CD4-positive, alpha-beta T cell (primary cell): ENCODE measurements around the gene CLCN6. TPM values are rescaled to one million over a fixed set of nuclear protein-coding genes. Genes with fewer than 3 reads are reported as not detected.

Experiments used
- ATAC-seq: fragments of 200-7000 bp; cut with Tn5 transposase; one replicate; pipeline ENCODE4 v1.10.0; 2022; ENCODE audit warnings: mild to moderate bottlenecking; ENCODE audit not compliant: poor library complexity
- CTCF ChIA-PET: fragments of 350-600 bp; sonication (Branson Sonifier 250); formaldehyde crosslinking; loops from one replicate; lab custom pipeline; 2021; ENCODE audit warnings: antibody characterized with exemption, inconsistent platforms; lab: Charles Lee
- POLR2A ChIA-PET: fragments of 350-600 bp; sonication (Branson Sonifier 250); formaldehyde crosslinking; loops from one replicate; lab custom pipeline; 2021; ENCODE audit warnings: antibody characterized with exemption, inconsistent platforms; lab: Charles Lee
- DNase-seq, 14 experiments: peaks; one replicate each; pipeline ENCODE4 v3.0.0-alpha.2; 2013 to 2020; ENCODE audit warnings: mixed read lengths in 2 of 14
- H3K27ac ChIP-seq, 2 donors: one replicate each; pipeline versions ENCODE4 v1.5.1 to v1.7.0; 2013; ENCODE audit warnings: low read length in 2 of 2, low read depth in 1 of 2, mild to moderate bottlenecking in 1 of 2
- H3K27me3 ChIP-seq, 2 experiments: 1 replicate in 1 of 2; 2 replicates in 1 of 2; pipeline versions ENCODE4 v1.6.1 to v1.7.0; 2013; ENCODE audit warnings: low read length in 2 of 2, control low read depth in 1 of 2, mild to moderate bottlenecking in 1 of 2, moderate library complexity in 1 of 2; ENCODE audit not compliant: insufficient read depth in 2 of 2, control insufficient read depth in 1 of 2
- H3K36me3 ChIP-seq: one replicate; pipeline ENCODE4 v1.6.1; 2013; ENCODE audit warnings: low read length, control low read depth; ENCODE audit not compliant: insufficient read depth
- H3K4me1 ChIP-seq: one replicate; pipeline ENCODE4 v1.6.1; 2013; ENCODE audit warnings: low read length, control low read depth; ENCODE audit not compliant: insufficient read depth
- H3K4me3 ChIP-seq: one replicate; pipeline ENCODE4 v1.5.1; 2013; ENCODE audit warnings: mild to moderate bottlenecking, low read length, moderate library complexity
- H3K9me3 ChIP-seq, 2 experiments: 1 replicate in 1 of 2; 2 replicates in 1 of 2; pipeline versions ENCODE4 v1.6.1 to v1.7.0; 2013; ENCODE audit warnings: low read length in 2 of 2, mild to moderate bottlenecking in 2 of 2, control low read depth in 1 of 2, moderate library complexity in 1 of 2; ENCODE audit not compliant: control insufficient read depth in 1 of 2, insufficient read depth in 1 of 2
- H3K27ac Mint-ChIP-seq: one replicate; pipeline ENCODE4 v1.8.0; 2020; ENCODE audit warnings: mixed read lengths
- H3K27me3 Mint-ChIP-seq: one replicate; pipeline ENCODE4 v1.8.0; 2021; ENCODE audit warnings: mixed read lengths
- H3K36me3 Mint-ChIP-seq: one replicate; pipeline ENCODE4 v1.8.0; 2021; ENCODE audit warnings: low read depth, mixed read lengths
- H3K4me1 Mint-ChIP-seq: one replicate; pipeline ENCODE4 v1.8.0; 2021; ENCODE audit warnings: low read depth, mixed read lengths
- H3K4me3 Mint-ChIP-seq: one replicate; pipeline ENCODE4 v1.8.0; 2020; ENCODE audit warnings: mild to moderate bottlenecking, mixed read lengths
- H3K9me3 Mint-ChIP-seq: one replicate; pipeline ENCODE4 v1.8.0; 2020; ENCODE audit warnings: mixed read lengths
- CTCF ChIP-seq: fragments of 200-600 bp; IDR thresholded peaks from one replicate; pipeline ENCODE4 v1.8.0; 2022; ENCODE audit warnings: antibody characterized with exemption, mild to moderate bottlenecking
- intact Hi-C, 2 experiments: fragments of 100-400 bp; cut with DNase I in 1 of 2; cut with micrococcal nuclease in 1 of 2; formaldehyde crosslinking; loops; one replicate each; pipeline versions ENCODE4 v1.15.1 to v1.9.0; 2023 to 2025; cut with DNase I, micrococcal nuclease
- total RNA-seq, 174 experiments: library from RNA in 2 of 174; stranded (reverse) in 2 of 174; gene quantifications; one replicate each; pipeline ENCODE4 v1.2.3 and lab custom pipeline; 2021 to 2026

Gene CLCN6
- total RNA-seq, 2 experiments from 2014 or later = 10.9 to 11.2 TPM

- Mint-ChIP-seq H3K9me3 (no peaks in the 10 kb centered on the region), H3K27me3 (peaks cover 11% of the 10 kb centered on the region), H3K27ac (no peak within 1 kb of the TSS), H3K36me3 (peaks cover 14% of the 10 kb centered on the region), H3K4me3 (no peak within 1 kb of the TSS), H3K4me1 (peaks cover 3% of the 10 kb centered on the region)
- Histone ChIP-seq H3K9me3 (no peaks in the 10 kb centered on the region), H3K4me3 (no peak within 1 kb of the TSS), H3K4me1 (no peaks in the 10 kb centered on the region), H3K27ac (no peak within 1 kb of the TSS), H3K27me3 (peaks cover 0 to 10% of the 10 kb centered on the region in 2 experiments), H3K36me3 (peaks cover 6% of the 10 kb centered on the region)
- ChIA-PET POLR2A (no interaction called here), CTCF (interaction anchor here (0.5 kb wide), 1 partner anchor 25 kb away, joined by 3 read pairs; no protein-coding TSS in a partner anchor)
- no peak for DNase-seq
- TF ChIP-seq CTCF = no peak
- ATAC-seq = no peak
- intact Hi-C loops = no loop called here
These were observed 41.8 kb downstream of the CLCN6 start, which contains the start of gene NPPA for GRCh38 chr1:11847667-11848372. Gene NPPA (minus strand): TSS chr1:11847783. CDS start chr1:11847684, 99 bp downstream.

- no peak overlapping the region for H3K27ac ChIP-seq
- H3K4me1 Mint-ChIP-seq = peaks cover 3% of the 10 kb centered on the region
- H3K4me3 Mint-ChIP-seq = no peak overlapping the region
- CTCF ChIA-PET = no interaction called here
- no peaks in the 10 kb centered on the region for H3K9me3 Mint-ChIP-seq
- H3K27ac Mint-ChIP-seq = no peak overlapping the region
- no peaks in the 10 kb centered on the region for H3K9me3 ChIP-seq
- intact Hi-C loops = no loop called here
- peaks cover 0 to 13% of the 10 kb centered on the region in 2 experiments for H3K27me3 ChIP-seq
- H3K4me3 ChIP-seq = no peak overlapping the region
- H3K36me3 ChIP-seq = peaks cover 6% of the 10 kb centered on the region
- TF ChIP-seq CTCF = no peak
- ATAC-seq (no peak), DNase-seq (no peak)
- POLR2A ChIA-PET = no interaction called here
- peaks cover 11% of the 10 kb centered on the region for H3K36me3 Mint-ChIP-seq
- H3K27me3 Mint-ChIP-seq = peaks cover 16% of the 10 kb centered on the region
- no peaks in the 10 kb centered on the region for H3K4me1 ChIP-seq
These were observed 42.3 kb downstream of the CLCN6 start for GRCh38 chr1:11848373-11848700.

GRCh38 chr1:11850156-11850555 is 44.2 kb downstream of the CLCN6 start:
- no peaks in the 10 kb centered on the region for H3K9me3 ChIP-seq
- intact Hi-C loops = no loop called here
- ChIA-PET CTCF (interaction anchor here (1.2 kb wide), 1 partner anchor 10 kb away, joined by 3 read pairs; no protein-coding TSS in a partner anchor), POLR2A (no interaction called here)
- TF ChIP-seq CTCF = no peak
- Mint-ChIP-seq H3K27me3 (peaks cover 28% of the 10 kb centered on the region), H3K4me1 (peaks cover 3% of the 10 kb centered on the region), H3K36me3 (peaks cover 4% of the 10 kb centered on the region), H3K4me3 (no peak overlapping the region), H3K27ac (no peak overlapping the region), H3K9me3 (no peaks in the 10 kb centered on the region)
- DNase-seq (no peak), ATAC-seq (no peak)
- H3K27me3 ChIP-seq = peaks cover 6 to 22% of the 10 kb centered on the region in 2 experiments
- no peaks in the 10 kb centered on the region for H3K4me1 ChIP-seq
- H3K27ac ChIP-seq = no peak overlapping the region
- H3K36me3 ChIP-seq = no peaks in the 10 kb centered on the region
- H3K4me3 ChIP-seq = no peak overlapping the region
